ENCODE measurements around the gene CTSE.

DNA sequence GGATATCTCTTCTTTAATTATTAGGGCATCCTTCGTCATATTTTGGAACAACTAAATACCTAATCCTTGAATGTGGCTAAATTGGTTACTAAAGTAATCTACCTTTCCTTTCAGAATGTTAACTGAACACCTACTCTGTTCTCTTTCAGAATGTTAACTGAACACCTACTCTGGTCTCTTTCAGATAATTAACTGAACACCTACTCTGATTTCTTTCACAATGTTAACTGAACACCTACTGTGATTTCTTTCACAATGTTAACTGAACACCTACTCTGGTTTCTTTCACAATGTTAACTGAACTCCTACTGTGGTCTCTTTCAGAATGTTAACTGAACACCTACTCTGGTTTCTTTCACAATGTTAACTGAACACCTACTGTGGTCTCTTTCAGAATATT lies 42.4 kb downstream of the CTSE start:
- no peak for TF ChIP-seq EP300 (IDR thresholded peaks at IDR 0.05)
- TF ChIP-seq, protein P1, sequence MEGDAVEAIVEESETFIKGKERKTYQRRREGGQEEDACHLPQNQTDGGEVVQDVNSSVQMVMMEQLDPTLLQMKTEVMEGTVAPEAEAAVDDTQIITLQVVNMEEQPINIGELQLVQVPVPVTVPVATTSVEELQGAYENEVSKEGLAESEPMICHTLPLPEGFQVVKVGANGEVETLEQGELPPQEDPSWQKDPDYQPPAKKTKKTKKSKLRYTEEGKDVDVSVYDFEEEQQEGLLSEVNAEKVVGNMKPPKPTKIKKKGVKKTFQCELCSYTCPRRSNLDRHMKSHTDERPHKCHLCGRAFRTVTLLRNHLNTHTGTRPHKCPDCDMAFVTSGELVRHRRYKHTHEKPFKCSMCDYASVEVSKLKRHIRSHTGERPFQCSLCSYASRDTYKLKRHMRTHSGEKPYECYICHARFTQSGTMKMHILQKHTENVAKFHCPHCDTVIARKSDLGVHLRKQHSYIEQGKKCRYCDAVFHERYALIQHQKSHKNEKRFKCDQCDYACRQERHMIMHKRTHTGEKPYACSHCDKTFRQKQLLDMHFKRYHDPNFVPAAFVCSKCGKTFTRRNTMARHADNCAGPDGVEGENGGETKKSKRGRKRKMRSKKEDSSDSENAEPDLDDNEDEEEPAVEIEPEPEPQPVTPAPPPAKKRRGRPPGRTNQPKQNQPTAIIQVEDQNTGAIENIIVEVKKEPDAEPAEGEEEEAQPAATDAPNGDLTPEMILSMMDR (IDR thresholded peaks at IDR 0.05), result no peak
- no peak for TF ChIP-seq POLR2AphosphoS5 (IDR thresholded peaks at IDR 0.05)
- no peak for TF ChIP-seq POLR2A (IDR thresholded peaks at IDR 0.05; ENCODE audit: low read depth)

Data from esophagus muscularis mucosa (tissue), 4 donors.